GM18519 (cell line): ENCODE results near the gene USP53.
"Not testable (repeated sequence)": the region's sequence is repeated elsewhere in the genome, so short reads cannot be mapped to it uniquely, and the experiment has no call there.

Experiments
- ATAC-seq: cut with Tn5 transposase; IDR thresholded peaks from one replicate; pipeline ENCODE4 v1.9.1; 2021; ENCODE audit warnings: mild to moderate bottlenecking, moderate library complexity; ENCODE audit not compliant: unreplicated experiment, low FRiP score

Gene USP53

DNA sequence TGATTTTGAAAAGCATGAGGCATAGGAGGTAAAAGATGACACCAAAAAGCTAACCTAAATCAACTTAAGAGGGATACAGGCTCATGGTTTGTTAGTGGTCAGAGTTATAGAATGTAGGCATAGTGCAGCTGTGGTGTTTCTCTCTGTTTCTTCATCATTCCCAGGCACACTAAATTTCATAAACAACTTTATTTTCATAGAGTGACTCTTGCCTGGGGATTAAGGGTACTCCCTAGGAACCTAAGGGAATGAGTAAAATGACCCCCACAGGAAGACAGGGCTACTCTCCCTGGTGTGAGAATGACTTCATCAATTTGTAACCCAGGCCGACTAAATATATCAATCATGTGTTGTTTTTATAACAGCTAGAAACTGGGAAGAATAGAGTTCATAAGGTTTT, 98.3 kb downstream of the USP53 start:
- no peak for ATAC-seq

DNA sequence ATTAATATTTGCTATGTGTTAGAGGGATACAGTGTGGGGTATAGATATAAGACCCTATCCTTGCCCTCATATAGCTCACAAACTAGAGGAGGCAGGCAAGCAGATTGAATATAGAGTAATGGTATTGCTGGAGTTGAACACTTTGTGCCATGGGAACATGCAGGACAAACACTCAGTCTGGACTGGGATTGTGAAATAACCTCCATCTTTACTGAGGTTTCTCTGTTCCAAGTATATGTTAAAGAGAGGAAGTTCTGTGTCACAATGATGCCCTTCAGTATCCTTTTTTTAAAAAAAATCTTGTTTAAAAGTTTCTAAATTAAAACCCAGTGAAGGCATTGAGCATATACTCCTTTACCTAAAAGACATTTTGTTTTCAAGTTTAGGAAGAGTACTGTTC, 100.7 kb downstream of the USP53 start:
- ATAC-seq, result no peak

DNA sequence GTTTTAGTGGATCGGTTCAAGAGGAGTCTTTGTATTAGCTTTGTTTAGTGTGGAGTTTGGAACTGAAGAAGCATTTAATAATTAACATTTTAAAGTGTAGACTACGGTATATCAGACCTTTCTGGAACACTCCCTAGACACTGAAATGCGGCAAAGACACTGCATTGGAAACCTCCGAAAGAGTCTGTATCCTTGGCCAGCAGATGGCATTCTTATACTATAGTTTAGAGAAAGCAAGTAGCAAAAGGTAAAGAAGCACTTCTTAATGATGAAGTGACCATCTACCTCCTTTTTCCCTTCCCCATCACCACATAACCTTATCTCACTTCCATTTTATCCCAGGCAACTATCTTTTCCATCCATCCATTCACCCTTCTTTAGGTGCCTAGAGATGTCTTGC, 101.8 kb downstream of the USP53 start:
- peak; percentile 71 for ATAC-seq

DNA sequence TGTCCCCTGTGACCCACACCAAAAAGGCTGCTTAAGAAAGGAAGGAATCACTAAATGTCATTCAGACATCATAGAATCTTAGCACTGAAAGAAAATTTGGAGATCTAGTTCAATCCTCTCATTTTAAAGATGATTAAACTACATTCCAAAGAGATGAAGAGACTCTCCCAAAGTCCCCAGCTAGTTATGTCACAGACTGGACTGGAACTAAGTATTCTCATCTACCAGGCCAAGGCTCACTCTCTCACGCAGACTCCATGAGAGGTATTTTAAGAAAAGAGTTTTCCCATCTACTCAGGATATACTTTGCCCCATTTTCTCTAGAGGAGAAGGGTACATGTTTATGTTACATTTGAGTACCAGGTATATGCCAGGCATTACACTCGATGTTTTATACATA, 102.5 kb downstream of the USP53 start:
- ATAC-seq, result no peak

DNA sequence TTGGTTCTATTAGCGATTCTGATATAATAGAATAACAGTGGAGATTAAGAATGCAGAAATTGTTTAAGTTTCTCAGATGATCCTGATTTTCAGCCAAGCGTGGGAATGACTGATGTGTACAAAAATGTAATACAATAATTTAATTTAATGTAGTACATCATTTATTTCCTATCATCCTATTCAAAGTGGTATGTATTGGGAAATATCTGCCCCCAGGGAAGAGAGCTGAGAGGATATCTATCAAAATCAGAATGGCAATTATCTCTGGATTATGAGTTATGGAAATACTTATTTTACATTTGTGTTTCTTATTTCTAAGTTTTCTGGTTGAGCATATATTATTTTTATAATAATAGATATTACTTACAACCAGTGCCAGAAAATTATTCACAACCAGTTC, 105.5 kb downstream of the USP53 start:
- ATAC-seq, result no peak

DNA sequence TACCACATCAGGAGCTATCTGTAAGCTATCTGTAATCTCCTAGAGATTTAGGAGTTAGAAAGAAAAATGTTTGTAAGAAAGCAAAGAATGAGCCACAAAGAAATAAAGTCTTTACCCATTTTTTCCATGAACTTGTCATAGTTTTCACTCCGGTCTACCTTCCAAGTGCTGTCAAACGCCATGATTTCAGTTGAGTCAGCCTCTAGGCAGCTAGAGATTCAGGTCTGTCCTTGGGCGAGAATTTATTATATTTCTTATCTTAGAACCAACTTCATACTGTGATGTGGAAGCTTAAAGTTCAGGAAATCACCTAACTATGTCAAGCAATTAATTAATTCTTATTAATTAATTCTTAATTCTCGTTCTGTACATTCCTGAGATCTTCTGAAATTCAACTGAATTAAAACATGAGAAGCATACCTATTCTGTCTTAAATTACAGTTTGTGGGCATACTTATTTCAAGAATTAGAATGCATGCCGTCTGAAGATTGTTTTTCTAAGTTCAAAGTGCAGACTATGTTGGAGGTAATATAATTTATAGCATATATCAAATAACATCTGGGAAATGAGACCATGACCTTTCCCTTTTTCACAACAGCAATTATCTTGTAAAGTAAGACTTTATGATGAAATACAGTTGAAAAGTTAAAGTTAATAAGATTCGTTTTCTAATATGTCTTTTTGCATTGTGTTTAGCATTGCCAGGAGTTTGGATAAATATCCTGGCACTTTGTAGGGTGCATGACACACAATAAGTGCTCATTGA, 109.6 kb downstream of the USP53 start, which contains the start of gene FABP2:
FABP2 (minus strand) TSS at position 218 of the 767 bp plus-strand sequence; CDS start at position 182, 36 bp downstream.
- no peak for ATAC-seq

DNA sequence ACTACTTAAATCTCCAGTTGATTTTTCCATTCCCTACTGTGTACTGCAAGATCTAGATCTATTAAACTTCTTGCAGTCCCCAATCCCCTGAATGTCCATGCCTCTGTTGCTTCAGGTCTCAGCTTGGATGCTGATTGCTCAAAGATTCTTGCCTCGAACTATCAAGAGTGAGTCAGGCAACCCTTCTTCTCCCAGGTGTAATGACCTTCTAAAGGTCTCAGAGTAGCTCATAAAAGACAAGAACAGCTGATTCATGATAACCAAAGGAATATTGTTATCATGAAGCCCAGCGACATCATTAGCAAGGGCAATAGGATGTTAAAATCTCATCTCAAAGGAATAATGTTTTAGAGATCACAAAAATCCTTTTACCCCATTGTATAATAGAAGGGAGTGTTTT, 116.2 kb downstream of the USP53 start:
- no peak for ATAC-seq

DNA sequence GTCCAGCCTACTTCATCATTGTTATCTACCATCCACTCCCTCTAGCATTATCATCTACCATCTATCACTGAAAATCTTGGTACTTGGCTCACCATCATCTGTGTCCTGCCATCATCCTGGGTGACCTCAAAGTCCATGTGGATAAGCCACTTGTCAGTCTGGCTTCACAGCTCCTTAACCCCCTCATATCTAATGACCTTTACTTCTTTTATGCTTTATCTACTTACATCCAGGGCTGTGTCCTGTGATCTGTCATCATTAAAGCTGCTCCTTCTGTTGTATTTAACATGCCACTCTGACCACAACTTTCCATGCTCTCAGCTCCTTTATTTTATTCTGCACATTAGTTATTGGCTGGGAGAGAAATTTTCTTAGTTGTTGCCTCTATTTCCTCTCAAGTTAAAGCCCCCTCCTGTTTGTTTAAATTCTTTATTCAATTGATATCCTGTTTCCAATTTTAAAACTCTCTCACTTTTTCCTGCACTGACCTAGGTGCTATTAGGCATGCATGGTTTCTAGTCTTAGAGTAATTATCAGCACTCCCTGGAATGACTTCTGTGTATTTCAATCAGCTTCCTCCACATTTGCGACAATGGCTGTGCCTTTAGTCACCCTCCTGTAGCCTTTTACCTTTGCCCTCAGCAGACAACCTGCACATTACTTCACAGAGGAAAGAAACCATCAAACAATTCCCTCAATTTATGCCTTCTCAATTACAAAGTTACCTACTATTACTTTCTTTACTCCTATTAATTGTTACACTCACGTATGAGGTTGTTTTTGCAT, 117.5 kb downstream of the USP53 start:
- ATAC-seq, result no peak

DNA sequence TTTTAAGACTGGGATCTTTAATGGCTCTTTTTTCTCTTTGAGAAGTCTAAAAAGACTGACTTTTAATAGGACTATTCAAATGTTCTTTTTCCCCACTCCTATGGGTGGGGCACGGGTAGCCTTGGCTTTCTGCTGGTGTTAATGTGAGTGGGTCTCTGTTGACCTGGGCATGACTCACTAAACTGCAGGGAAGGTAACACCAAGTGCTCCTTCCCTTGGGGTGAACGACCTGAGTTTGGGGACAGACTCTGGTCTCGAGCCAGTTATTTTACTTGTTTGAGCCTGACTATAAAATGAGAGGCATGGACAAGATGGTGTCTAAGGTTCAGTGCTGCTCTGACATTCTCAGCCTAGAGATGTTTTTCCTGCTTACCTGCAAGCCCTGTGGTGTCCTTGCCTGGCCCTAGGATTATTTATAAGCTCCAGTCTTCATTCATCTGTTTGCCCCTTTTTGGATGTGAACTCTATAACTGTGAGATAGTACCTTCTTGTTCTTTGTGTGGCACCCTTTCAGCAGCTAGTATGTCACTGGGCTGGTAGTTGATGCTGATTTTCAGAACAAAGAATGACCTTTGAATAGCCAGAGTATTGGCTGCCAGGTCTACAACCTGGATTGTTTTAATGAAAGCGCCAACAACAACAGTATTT, 123.9 kb downstream of the USP53 start:
- not testable (repeated sequence) for ATAC-seq

DNA sequence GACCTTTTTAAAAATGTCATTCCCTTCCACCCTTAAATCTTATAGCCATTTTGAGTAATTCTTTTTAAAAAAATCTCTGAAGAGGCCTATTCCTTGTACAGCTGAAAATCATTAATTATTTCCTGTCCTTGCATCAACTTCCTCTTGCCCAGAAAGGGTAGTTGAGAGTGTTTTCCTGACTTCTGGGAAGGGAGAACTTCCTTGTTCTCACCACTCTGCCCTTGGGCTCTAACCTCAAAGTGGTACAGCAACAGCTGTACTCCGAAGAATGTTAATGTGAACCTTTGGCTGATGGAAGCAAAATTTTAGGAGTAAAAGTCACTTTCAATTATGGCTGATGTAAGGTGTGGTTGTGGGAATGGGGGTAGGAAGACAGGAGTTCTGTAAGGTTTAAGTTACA, 124.5 kb downstream of the USP53 start:
- no peak for ATAC-seq

DNA sequence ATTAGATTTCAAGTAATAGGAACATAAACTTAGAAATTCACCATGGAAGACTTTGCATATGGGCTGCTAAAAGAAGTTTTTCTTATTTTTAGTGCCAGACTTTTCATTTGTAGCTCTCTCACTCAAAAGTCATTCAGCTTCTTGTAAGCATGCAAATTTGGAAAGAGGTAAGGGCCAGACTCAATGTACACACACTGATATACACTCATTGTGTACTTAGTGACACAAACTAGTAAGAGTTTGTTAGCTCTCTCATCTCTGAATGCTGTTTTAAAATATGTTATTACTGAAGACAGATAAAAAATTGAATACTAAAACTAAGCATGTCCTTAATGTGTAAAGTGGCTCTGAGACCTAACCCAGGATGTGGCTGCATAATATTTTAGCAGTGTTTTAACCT, 127.4 kb downstream of the USP53 start:
- not testable (repeated sequence) for ATAC-seq

DNA sequence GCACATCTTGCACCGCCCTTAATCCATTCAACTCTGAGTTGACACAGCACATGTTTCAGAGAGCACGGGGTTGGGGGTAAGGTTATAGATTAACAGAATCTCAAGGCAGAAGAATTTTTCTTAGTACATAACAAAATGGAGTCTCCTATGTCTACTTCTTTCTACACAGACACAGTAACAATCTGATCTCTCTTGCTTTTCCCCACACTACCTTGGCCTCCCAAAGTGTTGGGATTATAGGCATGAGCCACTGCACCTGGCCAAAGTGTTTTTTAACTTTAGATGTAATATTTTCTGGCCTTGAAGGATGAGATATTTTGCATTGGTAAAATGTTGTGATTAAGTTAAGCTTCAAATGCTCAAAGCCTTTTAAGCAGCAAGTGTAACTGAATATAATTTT, 130.8 kb downstream of the USP53 start:
- ATAC-seq, result not testable (repeated sequence)
